ENCODE data around the gene GPC3.

Gene GPC3

GRCh38 chrX:133792198-133792953 lies 193.0 kb downstream of the GPC3 start:
- peak; percentile 98 for TF ChIP-seq CTCF (IDR thresholded peaks at IDR 0.05; ENCODE audit: low read depth, low read length)
- H3K4me3 ChIP-seq (ENCODE audit: low read depth, low read length) = peak overlapping the region; percentile 20
- in situ Hi-C loops (cut with HindIII; ENCODE audit: low sequenced_read_pairs) = no loop called here
- peak; percentile 74 for DNase-seq (ENCODE audit: low read depth, low spot score)

GRCh38 chrX:133789829-133790228 lies 195.6 kb downstream of the GPC3 start:
- in situ Hi-C loops (cut with HindIII; ENCODE audit: low sequenced_read_pairs) = no loop called here
- TF ChIP-seq CTCF (IDR thresholded peaks at IDR 0.05; ENCODE audit: low read depth, low read length) = no peak
- DNase-seq (ENCODE audit: low read depth, low spot score) = no peak
- no peak overlapping the region for H3K4me3 ChIP-seq (ENCODE audit: low read depth, low read length)

- no peak for DNase-seq (ENCODE audit: low read depth, low spot score)
- in situ Hi-C loops (cut with HindIII; ENCODE audit: low sequenced_read_pairs) = no loop called here
- H3K4me3 ChIP-seq (ENCODE audit: low read depth, low read length) = no peak overlapping the region
- no peak for TF ChIP-seq CTCF (IDR thresholded peaks at IDR 0.05; ENCODE audit: low read depth, low read length)
Measured at GRCh38 chrX:133786382-133786781, 199.0 kb downstream of the GPC3 start.

GRCh38 chrX:133783274-133783673 lies 202.1 kb downstream of the GPC3 start:
- in situ Hi-C loops (cut with HindIII; ENCODE audit: low sequenced_read_pairs) = no loop called here
- DNase-seq (ENCODE audit: low read depth, low spot score) = no peak
- TF ChIP-seq CTCF (IDR thresholded peaks at IDR 0.05; ENCODE audit: low read depth, low read length) = no peak
- no peak overlapping the region for H3K4me3 ChIP-seq (ENCODE audit: low read depth, low read length)

- H3K4me3 ChIP-seq (ENCODE audit: low read depth, low read length) = no peak overlapping the region
- in situ Hi-C loops (cut with HindIII; ENCODE audit: low sequenced_read_pairs) = no loop called here
- no peak for TF ChIP-seq CTCF (IDR thresholded peaks at IDR 0.05; ENCODE audit: low read depth, low read length)
- DNase-seq (ENCODE audit: low read depth, low spot score) = no peak
Measured at GRCh38 chrX:133781174-133781573, 204.2 kb downstream of the GPC3 start.

- in situ Hi-C loops (cut with HindIII; ENCODE audit: low sequenced_read_pairs) = no loop called here
- no peak overlapping the region for H3K4me3 ChIP-seq (ENCODE audit: low read depth, low read length)
- DNase-seq (ENCODE audit: low read depth, low spot score) = no peak
- peak; percentile 56 for TF ChIP-seq CTCF (IDR thresholded peaks at IDR 0.05; ENCODE audit: low read depth, low read length)
Measured at GRCh38 chrX:133776072-133776471, 209.3 kb downstream of the GPC3 start.

Measured in astrocyte of the spinal cord (primary cell).